Tibial artery (tissue), 4 donors: Measurements from ENCODE around the gene ASCL4.

Experiments
- DNase-seq, 2 donors: peaks; one replicate each; pipeline ENCODE4 v3.0.0-alpha.2; 2019
- H3K27ac ChIP-seq, 2 donors: fragments of 200-600 bp; sonication (generic) in 1 of 2; 1 replicate in 1 of 2; 2 replicates in 1 of 2; pipeline ENCODE4 v1.5.1; 2018 to 2019; ENCODE audit warnings: mild to moderate bottlenecking in 1 of 2
- H3K27me3 ChIP-seq, 2 donors: fragments of 200-600 bp; sonication (generic) in 1 of 2; one replicate each; pipeline versions ENCODE4 v1.5.1 to v1.6.0; 2016 to 2019
- H3K36me3 ChIP-seq, 3 donors: fragments of 200-600 bp; sonication (generic) in 2 of 3; one replicate each; pipeline ENCODE4 v1.5.1; 2016 to 2019; ENCODE audit warnings: mild to moderate bottlenecking in 2 of 3
- H3K4me1 ChIP-seq, 4 donors: fragments of 200-600 bp; sonication (generic) in 2 of 4; 1 replicate in 3 of 4; 2 replicates in 1 of 4; pipeline ENCODE4 v1.5.1; 2016 to 2019
- H3K4me3 ChIP-seq, 2 donors: fragments of 200-600 bp; sonication (generic) in 1 of 2; 1 replicate in 1 of 2; 2 replicates in 1 of 2; pipeline ENCODE4 v1.5.1; 2018 to 2019; ENCODE audit warnings: mild to moderate bottlenecking in 2 of 2
- H3K9me3 ChIP-seq, 3 donors: fragments of 200-600 bp; sonication (generic) in 1 of 3; one replicate each; pipeline ENCODE4 v1.5.1; 2016 to 2019
- CTCF ChIP-seq, 2 experiments: fragments of 200-600 bp in 1 of 2; fragments of 450-650 bp in 1 of 2; IDR thresholded peaks; one replicate each; pipeline ENCODE4 v1.5.1; 2017 to 2019; ENCODE audit warnings: antibody characterized with exemption in 2 of 2, mild to moderate bottlenecking in 1 of 2, moderate library complexity in 1 of 2
- intact Hi-C: fragments of 100-400 bp; cut with DNase I; formaldehyde crosslinking; loops from one replicate; pipeline ENCODE4 v1.15.0; 2023; ENCODE audit warnings: low total_unique reads

The ASCL4 gene

GRCh38 chr12:107801150-107801549 is 26.6 kb downstream of the ASCL4 start:
- intact Hi-C loops: no loop called here

GRCh38 chr12:107803092-107803491 is 28.6 kb downstream of the ASCL4 start:
- Histone ChIP-seq H3K4me1 (no peaks in the 10 kb centered on the region), H3K36me3 (no peaks in the 10 kb centered on the region), H3K4me3 (no peak overlapping the region), H3K9me3 (no peaks in the 10 kb centered on the region), H3K27me3 (no peaks in the 10 kb centered on the region), H3K27ac (no peak overlapping the region)
- TF ChIP-seq CTCF (IDR thresholded peaks at IDR 0.05): no peak
- DNase-seq: no peak
- intact Hi-C loops: no loop called here

More at GRCh38 chr12:107801150-107801549, 26.6 kb downstream of the ASCL4 start:
- H3K36me3 ChIP-seq: no peaks in the 10 kb centered on the region
- H3K27ac ChIP-seq: no peak overlapping the region
- no peak for TF ChIP-seq CTCF (IDR thresholded peaks at IDR 0.05)
- DNase-seq: no peak
- no peak overlapping the region for H3K4me3 ChIP-seq
- no peaks in the 10 kb centered on the region for H3K27me3 ChIP-seq
- H3K9me3 ChIP-seq: no peaks in the 10 kb centered on the region
- no peaks in the 10 kb centered on the region for H3K4me1 ChIP-seq

GRCh38 chr12:107805488-107806180 is 31.1 kb downstream of the ASCL4 start:
- no peak for TF ChIP-seq CTCF (IDR thresholded peaks at IDR 0.05)
- H3K27me3 ChIP-seq: no peaks in the 10 kb centered on the region
- intact Hi-C loops: no loop called here
- no peak for DNase-seq
- no peaks in the 10 kb centered on the region for H3K36me3 ChIP-seq
- no peaks in the 10 kb centered on the region for H3K4me1 ChIP-seq
- H3K9me3 ChIP-seq: no peaks in the 10 kb centered on the region
- no peak overlapping the region for H3K27ac ChIP-seq
- H3K4me3 ChIP-seq: no peak overlapping the region

- no peaks in the 10 kb centered on the region for H3K36me3 ChIP-seq
- no peak for TF ChIP-seq CTCF (IDR thresholded peaks at IDR 0.05)
- intact Hi-C loops: no loop called here
- DNase-seq: no peak
- H3K4me1 ChIP-seq: no peaks in the 10 kb centered on the region
- no peak overlapping the region for H3K27ac ChIP-seq
- no peaks in the 10 kb centered on the region for H3K27me3 ChIP-seq
- H3K4me3 ChIP-seq: no peak overlapping the region
- no peaks in the 10 kb centered on the region for H3K9me3 ChIP-seq
These were observed 33.1 kb downstream of the ASCL4 start for GRCh38 chr12:107807471-107808150.

- H3K36me3 ChIP-seq: no peaks in the 10 kb centered on the region
- no peak for TF ChIP-seq CTCF (IDR thresholded peaks at IDR 0.05)
- no peak overlapping the region for H3K27ac ChIP-seq
- H3K27me3 ChIP-seq: no peaks in the 10 kb centered on the region
- intact Hi-C loops: loop anchor here (10.0 kb wide), 1 partner anchor 642 kb away; no protein-coding TSS in a partner anchor
- peaks cover 0 to 4% (median 0%) of the 10 kb centered on the region in 4 donors for H3K4me1 ChIP-seq
- no peak overlapping the region for H3K4me3 ChIP-seq
- no peak for DNase-seq
- H3K9me3 ChIP-seq: peaks cover 0 to 14% (median 9%) of the 10 kb centered on the region in 3 donors
These were observed 42.7 kb downstream of the ASCL4 start for GRCh38 chr12:107817250-107817649.
